Ovary (tissue), 9 donors: ENCODE measurements around the gene HLA-DRA. TPM values are rescaled to one million over a fixed set of nuclear protein-coding genes. Genes with fewer than 3 reads are reported as not detected.
A peak's percentile ranks its signal among the peaks of the same experiment; 100 is the strongest.
"Not testable (repeated sequence)": the region's sequence is repeated elsewhere in the genome, so short reads cannot be mapped to it uniquely, and the experiment has no call there.

ENCODE experiments used
- DNase-seq, 5 donors: peaks; one replicate each; pipeline ENCODE4 v3.0.0-alpha.2; 2019 to 2020
- H3K27ac ChIP-seq, 2 donors: fragments of 200-600 bp; one replicate each; pipeline versions ENCODE4 v1.5.1 to v1.8.0; 2019 to 2022
- H3K27me3 ChIP-seq: fragments of 200-600 bp; one replicate; pipeline ENCODE4 v1.8.0; 2022
- H3K36me3 ChIP-seq: fragments of 200-600 bp; sonication (generic); one replicate; pipeline ENCODE4 v1.5.1; 2019
- H3K4me1 ChIP-seq: one replicate; pipeline ENCODE4 v1.8.1; 2013; ENCODE audit warnings: mild to moderate bottlenecking, moderate library complexity; ENCODE audit not compliant: insufficient read depth
- H3K4me3 ChIP-seq: fragments of 200-600 bp; sonication (generic); one replicate; pipeline ENCODE4 v1.5.1; 2017
- H3K9me3 ChIP-seq, 2 donors: fragments of 200-600 bp in 1 of 2; sonication (generic) in 1 of 2; one replicate each; pipeline versions ENCODE4 v1.5.1 to v1.8.1; 2013 to 2019; ENCODE audit warnings: mild to moderate bottlenecking in 1 of 2, moderate library complexity in 1 of 2
- CTCF ChIP-seq, 3 donors: fragments of 450-650 bp in 2 of 3; fragments of 200-600 bp in 1 of 3; IDR thresholded peaks; one replicate each; pipeline versions ENCODE4 v1.5.1 to v1.8.0; 2016 to 2022; ENCODE audit warnings: antibody characterized with exemption in 3 of 3, mild to moderate bottlenecking in 1 of 3
- EP300 ChIP-seq: sonication (generic); formaldehyde crosslinking; IDR thresholded peaks from one replicate; pipeline ENCODE4 v1.6.1; 2017; ENCODE audit warnings: antibody characterized with exemption
- POLR2A ChIP-seq: fragments of 450-650 bp; IDR thresholded peaks from one replicate; pipeline ENCODE4 v1.6.1; 2017; ENCODE audit warnings: antibody characterized with exemption, mild to moderate bottlenecking, moderate library complexity
- WGBS, 3 donors: extraction: QIAGEN DNeasy Blood & Tissue Kit in 1 of 3; methylation state at CpG; one replicate each; pipeline versions ENCODE4 v1.1.5 to v1.1.7; 2013 to 2017; 5-methylcytosine and 5-hydroxymethylcytosine counted together
- intact Hi-C, 4 donors: fragments of 100-400 bp; cut with DNase I; formaldehyde crosslinking; loops; one replicate each; pipeline versions ENCODE4 v1.11.0 to v1.15.1; 2022 to 2023
- polyA plus RNA-seq, 2 donors: library from polyadenylated mRNA; stranded (reverse); fragments of 200-250 nt in 1 of 2; fragments of 350-450 nt in 1 of 2; fragmentation: Illumina TruSeq in 1 of 2; extraction: RNeasy Lipid Tissue Mini Kit (QIAGEN cat#74804) in 1 of 2; gene quantifications; one replicate each; pipeline ENCODE4 v1.2.3, GENCODE V29; 2013 to 2014
- total RNA-seq, 7 donors: library from RNA; depleted of rRNA in 2 of 7; stranded (reverse); fragments of >200 nt in 2 of 7; fragmentation: NEBNext Ultra II Directional in 3 of 7; extraction: Animal tissue kit (Norgen Biotek cat#: 25700) in 3 of 7; gene quantifications; one replicate each; pipeline versions ENCODE4 v1.1.0 to v1.2.4, GENCODE V29; 2016 to 2023
- donor health status: DM: no; HTN: no; CAD: no; lungs with moderate emphysema.
- donor health status: DM: no; HTN: no; CAD: no.
- donor health status: Bipolar disorder and iron deficiency.
- donor health status: DM: yes; HTN: yes; CAD: no.
- donor health status: DM: no; HTN: no; CAD: no.
- donor health status: DM: yes; HTN: yes; CAD: no.

The HLA-DRA gene
- total and polyA plus RNA-seq, 9 donors = 19.5 to 1,131 (median 130) TPM

- no peak for TF ChIP-seq CTCF (IDR thresholded peaks at IDR 0.05)
- TF ChIP-seq POLR2A = no peak
- TF ChIP-seq EP300 = no peak
- Histone ChIP-seq H3K27me3 (no peaks in the 10 kb centered on the region), H3K36me3 (no peaks in the 10 kb centered on the region), H3K4me3 (no peak overlapping the region), H3K4me1 (no peaks in the 10 kb centered on the region), H3K27ac (no peak overlapping the region), H3K9me3 (no peaks in the 10 kb centered on the region)
- intact Hi-C loops = no loop called here
- 58 to 86% (median 71%) methylated on average over 29 of the region's 29 CpGs for WGBS, 3 donors
- peak in 1 of 5 donors; percentile 33 for DNase-seq
These were observed 20.2 kb downstream of the HLA-DRA start for GRCh38 chr6:32459781-32460424.

- Histone ChIP-seq H3K4me3 (no peak overlapping the region), H3K36me3 (no peaks in the 10 kb centered on the region), H3K27ac (no peak overlapping the region), H3K4me1 (no peaks in the 10 kb centered on the region), H3K9me3 (no peaks in the 10 kb centered on the region), H3K27me3 (no peaks in the 10 kb centered on the region)
- DNase-seq = no peak
- intact Hi-C loops = no loop called here
- TF ChIP-seq CTCF (IDR thresholded peaks at IDR 0.05) (no peak), POLR2A (no peak), EP300 (no peak)
- WGBS, 3 donors = 67 to 68% (median 67%) methylated on average over 4 of the region's 4 CpGs
These were observed 20.8 kb downstream of the HLA-DRA start for GRCh38 chr6:32460528-32460927.

DNA sequence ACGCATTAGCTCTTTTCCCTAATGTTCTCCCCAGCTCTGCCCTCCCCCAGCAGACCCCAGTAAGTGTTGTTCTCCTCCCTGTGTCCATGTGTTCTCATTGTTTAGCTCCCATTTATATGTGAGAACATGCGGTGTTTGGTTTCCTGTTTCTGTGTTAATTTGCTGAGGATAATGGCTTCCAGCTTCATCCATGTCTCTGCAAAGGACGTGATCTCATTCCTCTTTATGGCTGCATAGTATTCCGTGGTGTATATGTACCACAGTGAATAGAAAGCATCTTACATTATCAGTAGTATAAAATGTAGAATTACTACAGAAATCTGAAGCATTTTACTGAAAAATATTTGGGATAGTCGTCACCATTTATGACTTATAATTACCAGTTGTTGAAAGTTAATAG is 21.8 kb downstream of the HLA-DRA start:
- 78 to 84% (median 79%) methylated on average over 5 of the region's 5 CpGs for WGBS, 3 donors
- H3K4me1 ChIP-seq = no peaks in the 10 kb centered on the region
- no peak overlapping the region for H3K27ac ChIP-seq
- H3K9me3 ChIP-seq = no peaks in the 10 kb centered on the region
- no peak overlapping the region for H3K4me3 ChIP-seq
- TF ChIP-seq EP300 (no peak), POLR2A (no peak)
- no peak for DNase-seq
- H3K36me3 ChIP-seq = no peaks in the 10 kb centered on the region
- intact Hi-C loops = no loop called here
- H3K27me3 ChIP-seq = no peaks in the 10 kb centered on the region

DNA sequence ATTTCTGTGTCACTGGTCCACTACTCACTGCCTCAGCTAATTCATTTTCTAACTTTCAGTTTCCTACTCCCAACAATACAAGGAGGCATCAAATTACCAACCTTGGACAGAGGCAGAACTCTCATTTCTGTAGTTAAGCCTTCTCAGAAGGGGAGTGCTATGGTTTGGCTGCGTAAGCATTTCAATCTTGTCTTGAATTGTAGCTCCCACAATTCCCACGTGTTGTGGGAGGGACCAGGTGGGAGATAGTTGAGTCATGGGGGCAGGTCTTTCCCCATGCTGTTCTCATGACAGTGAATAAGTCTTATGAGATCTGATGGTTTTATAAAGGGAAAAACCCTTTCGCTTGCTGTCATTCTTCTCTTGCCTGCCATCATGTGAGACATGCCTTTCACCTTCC is 22.9 kb downstream of the HLA-DRA start:
- 21 to 35% (median 21%) methylated on average over 3 of the region's 3 CpGs for WGBS, 3 donors
- H3K4me1 ChIP-seq = no peaks in the 10 kb centered on the region
- H3K4me3 ChIP-seq = no peak overlapping the region
- no peak for TF ChIP-seq EP300
- no peak for TF ChIP-seq POLR2A
- TF ChIP-seq CTCF (IDR thresholded peaks at IDR 0.05) = no peak
- no peak for DNase-seq
- no peak overlapping the region for H3K27ac ChIP-seq
- H3K36me3 ChIP-seq = no peaks in the 10 kb centered on the region
- H3K9me3 ChIP-seq = no peaks in the 10 kb centered on the region
- H3K27me3 ChIP-seq = no peaks in the 10 kb centered on the region
- intact Hi-C loops = no loop called here

- H3K27ac ChIP-seq, H3K4me1 ChIP-seq, H3K4me3 ChIP-seq, DNase-seq, intact Hi-C loops, H3K9me3 ChIP-seq, H3K36me3 ChIP-seq, H3K27me3 ChIP-seq: not testable (repeated sequence)
- WGBS, 3 donors = 31 to 61% (median 60%) methylated on average over 4 to 5 of the region's 5 CpGs
These were observed 28.2 kb downstream of the HLA-DRA start for GRCh38 chr6:32467743-32468503.
